Fibroblast of skin of back (primary cell): Measurements from ENCODE around the gene PLPP4.

Experiments
- DNase-seq: peaks from one replicate; pipeline ENCODE4 v3.0.0-alpha.2; 2013

PLPP4 gene

GRCh38 chr10:120457431-120458172 is 575 bp downstream of the PLPP4 start:
- no peak for DNase-seq

GRCh38 chr10:120458432-120458831 is 1.4 kb downstream of the PLPP4 start:
- DNase-seq, result no peak

GRCh38 chr10:120459185-120459584 is 2.2 kb downstream of the PLPP4 start:
- DNase-seq, result no peak

- peak; percentile 49 for DNase-seq
Observed at GRCh38 chr10:120460186-120460585, 3.2 kb downstream of the PLPP4 start.

GRCh38 chr10:120460776-120461175 is 3.7 kb downstream of the PLPP4 start:
- DNase-seq, result peak; percentile 89

GRCh38 chr10:120462018-120462682 is 5.1 kb downstream of the PLPP4 start:
- no peak for DNase-seq

- no peak for DNase-seq
Observed at GRCh38 chr10:120465138-120465537, 8.1 kb downstream of the PLPP4 start.

GRCh38 chr10:120466006-120466405 is 9.0 kb downstream of the PLPP4 start:
- DNase-seq, result no peak

- no peak for DNase-seq
Observed at GRCh38 chr10:120473593-120473992, 16.6 kb downstream of the PLPP4 start.

GRCh38 chr10:120474956-120475355 is 17.9 kb downstream of the PLPP4 start:
- DNase-seq, result no peak

GRCh38 chr10:120475844-120476791 is 19.1 kb downstream of the PLPP4 start:
- DNase-seq, result no peak

GRCh38 chr10:120477021-120477742 is 20.2 kb downstream of the PLPP4 start:
- DNase-seq, result peak; percentile 44

- peak; percentile 65 for DNase-seq
Observed at GRCh38 chr10:120477743-120478141, 20.7 kb downstream of the PLPP4 start.

GRCh38 chr10:120478386-120478785 is 21.4 kb downstream of the PLPP4 start:
- DNase-seq, result peak; percentile 11

- DNase-seq, result no peak
Observed at GRCh38 chr10:120479506-120479905, 22.5 kb downstream of the PLPP4 start.

GRCh38 chr10:120480065-120480600 is 23.1 kb downstream of the PLPP4 start:
- no peak for DNase-seq

- DNase-seq, result no peak
Observed at GRCh38 chr10:120480848-120481247, 23.8 kb downstream of the PLPP4 start.

GRCh38 chr10:120483006-120483405 is 26.0 kb downstream of the PLPP4 start:
- DNase-seq, result no peak

GRCh38 chr10:120483651-120484301 is 26.7 kb downstream of the PLPP4 start:
- DNase-seq, result no peak

- no peak for DNase-seq
Observed at GRCh38 chr10:120485946-120486345, 28.9 kb downstream of the PLPP4 start.

GRCh38 chr10:120486671-120487205 is 29.7 kb downstream of the PLPP4 start:
- DNase-seq, result no peak
